HEK293 (cell line): ENCODE measurements around the gene ARMH4.

ENCODE experiments used
- CTCF ChIA-PET: fragments of 350-600 bp; formaldehyde crosslinking; extraction: SDS; loops from one replicate; lab custom pipeline; 2021; ENCODE audit warnings: antibody characterized with exemption; lab: Yijun Ruan, JAX
- POLR2A ChIA-PET: fragments of 300-600 bp; formaldehyde crosslinking; extraction: SDS; loops from one replicate; lab custom pipeline; 2020; ENCODE audit warnings: antibody characterized with exemption, inconsistent platforms; lab: Yijun Ruan, JAX
- H3K27ac ChIP-seq: fragments of 200-500 bp; sonication (Bioruptor generic); 2 replicates; pipeline ENCODE4 v1.5.1; 2014; ENCODE audit warnings: low read depth, low read length, control low read depth, inconsistent platforms; ENCODE audit errors: extremely low read depth
- H3K36me3 ChIP-seq, 2 experiments: fragments of 200-500 bp in 1 of 2; sonication (Bioruptor generic) in 1 of 2; 1 replicate in 1 of 2; 2 replicates in 1 of 2; pipeline ENCODE4 v1.5.1; 2014 to 2017; ENCODE audit warnings: inconsistent platforms in 2 of 2, low read length in 2 of 2; ENCODE audit not compliant: control insufficient read depth in 2 of 2, insufficient read depth in 1 of 2
- H3K4me1 ChIP-seq: fragments of 200-500 bp; sonication (Bioruptor generic); 2 replicates; pipeline ENCODE4 v1.5.1; 2014; ENCODE audit warnings: mild to moderate bottlenecking, low read length, inconsistent platforms; ENCODE audit not compliant: control insufficient read depth, insufficient read depth
- H3K4me3 ChIP-seq: 2 replicates; pipeline ENCODE4 v1.5.1; 2011; ENCODE audit warnings: low read depth, mild to moderate bottlenecking, control low read depth, low read length, moderate library complexity
- H3K9me3 ChIP-seq: fragments of 200-500 bp; sonication (Bioruptor generic); 2 replicates; pipeline ENCODE4 v1.5.1; 2014; ENCODE audit warnings: low read depth, low read length, inconsistent platforms; ENCODE audit not compliant: control insufficient read depth, insufficient read depth
- GLI4 ChIP-seq: fragments of 450-650 bp; formaldehyde crosslinking; IDR thresholded peaks from 2 replicates; pipeline ENCODE4 v1.5.1; 2016; ENCODE audit warnings: missing biosample characterization, missing genetic modification characterization
- KLF9 ChIP-seq: fragments of 450-650 bp; formaldehyde crosslinking; IDR thresholded peaks from 2 replicates; pipeline ENCODE4 v1.5.1; 2016; ENCODE audit warnings: missing biosample characterization, missing genetic modification characterization, low read depth
- OSR2 ChIP-seq: fragments of 450-650 bp; formaldehyde crosslinking; IDR thresholded peaks from 2 replicates; pipeline ENCODE4 v1.5.1; 2016; ENCODE audit warnings: missing biosample characterization, missing genetic modification characterization
- SP7 ChIP-seq: fragments of 450-650 bp; formaldehyde crosslinking; IDR thresholded peaks from 2 replicates; pipeline ENCODE4 v1.5.1; 2016; ENCODE audit warnings: missing biosample characterization, missing genetic modification characterization
- YY2 ChIP-seq: fragments of 450-650 bp; formaldehyde crosslinking; IDR thresholded peaks from 2 replicates; pipeline ENCODE4 v1.5.1; 2016; ENCODE audit warnings: missing biosample characterization, missing genetic modification characterization
- ZNF174 ChIP-seq: fragments of 450-650 bp; formaldehyde crosslinking; IDR thresholded peaks from 2 replicates; pipeline ENCODE4 v1.5.0; 2017; ENCODE audit warnings: missing biosample characterization, mild to moderate bottlenecking, missing genetic modification characterization
- ZNF175 ChIP-seq: fragments of 450-650 bp; formaldehyde crosslinking; IDR thresholded peaks from 2 replicates; pipeline ENCODE4 v1.5.1; 2016; ENCODE audit warnings: missing biosample characterization, missing genetic modification characterization
- ZNF211 ChIP-seq: fragments of 450-650 bp; formaldehyde crosslinking; IDR thresholded peaks from 2 replicates; pipeline ENCODE4 v1.5.1; 2016; ENCODE audit warnings: low read depth, missing biosample characterization, missing genetic modification characterization
- ZNF214 ChIP-seq: fragments of 450-650 bp; formaldehyde crosslinking; IDR thresholded peaks from 2 replicates; pipeline ENCODE4 v1.5.1; 2017; ENCODE audit warnings: missing biosample characterization, mild to moderate bottlenecking, missing genetic modification characterization, borderline replicate concordance
- ZNF302 ChIP-seq: fragments of 450-650 bp; formaldehyde crosslinking; IDR thresholded peaks from 2 replicates; pipeline ENCODE4 v1.5.1; 2016; ENCODE audit warnings: missing biosample characterization, missing genetic modification characterization, low read depth
- ZNF335 ChIP-seq: fragments of 450-650 bp; formaldehyde crosslinking; conservative IDR thresholded peaks from 2 replicates; pipeline ENCODE4 v1.5.1; 2016; ENCODE audit warnings: missing biosample characterization, missing genetic modification characterization
- ZNF521 ChIP-seq: fragments of 450-650 bp; formaldehyde crosslinking; IDR thresholded peaks from 2 replicates; pipeline ENCODE4 v1.5.1; 2017; ENCODE audit warnings: missing biosample characterization, mild to moderate bottlenecking, missing genetic modification characterization
- ZNF549 ChIP-seq: fragments of 450-650 bp; IDR thresholded peaks from 2 replicates; pipeline ENCODE4 v1.5.1; 2018; ENCODE audit warnings: missing biosample characterization, missing genetic modification characterization, mild to moderate bottlenecking, inconsistent platforms, moderate library complexity
- ZNF621 ChIP-seq: fragments of 450-650 bp; formaldehyde crosslinking; IDR thresholded peaks from 2 replicates; pipeline ENCODE4 v1.5.1; 2017; ENCODE audit warnings: missing biosample characterization, missing genetic modification characterization
- ZNF654 ChIP-seq: fragments of 450-650 bp; formaldehyde crosslinking; IDR thresholded peaks from 2 replicates; pipeline ENCODE4 v1.5.1; 2016; ENCODE audit warnings: low read depth, missing biosample characterization, missing genetic modification characterization
- ZNF701 ChIP-seq: fragments of 450-650 bp; formaldehyde crosslinking; IDR thresholded peaks from 2 replicates; pipeline ENCODE4 v1.5.1; 2016; ENCODE audit warnings: missing biosample characterization, missing genetic modification characterization
- ZNF76 ChIP-seq: fragments of 450-650 bp; formaldehyde crosslinking; IDR thresholded peaks from 2 replicates; pipeline ENCODE4; 2016; ENCODE audit warnings: low read depth, missing biosample characterization, missing genetic modification characterization, borderline replicate concordance
- ZNF768 ChIP-seq: fragments of 450-650 bp; formaldehyde crosslinking; IDR thresholded peaks from 2 replicates; pipeline ENCODE4 v1.5.1; 2018; ENCODE audit warnings: missing biosample characterization, mild to moderate bottlenecking, missing genetic modification characterization
- ZNF792 ChIP-seq: fragments of 450-650 bp; formaldehyde crosslinking; IDR thresholded peaks from 2 replicates; pipeline ENCODE4 v1.5.1; 2016; ENCODE audit warnings: missing biosample characterization, missing genetic modification characterization
- ZNF843 ChIP-seq: fragments of 450-650 bp; formaldehyde crosslinking; IDR thresholded peaks from 2 replicates; pipeline ENCODE4 v1.5.1; 2016; ENCODE audit warnings: missing biosample characterization, missing genetic modification characterization
- TF ChIP-seq, protein P1 (sequence below): fragments of 450-650 bp; formaldehyde crosslinking; IDR thresholded peaks from 2 replicates; pipeline ENCODE4 v1.5.0; 2017; ENCODE audit warnings: missing biosample characterization, missing genetic modification characterization, borderline replicate concordance
- TF ChIP-seq, protein P2 (sequence below): fragments of 450-650 bp; formaldehyde crosslinking; IDR thresholded peaks from 2 replicates; pipeline ENCODE4 v1.5.1; 2016; ENCODE audit warnings: missing biosample characterization, missing genetic modification characterization
- TF ChIP-seq, protein P3 (sequence below): fragments of 450-650 bp; formaldehyde crosslinking; IDR thresholded peaks from 2 replicates; pipeline ENCODE4 v1.5.1; 2016; ENCODE audit warnings: missing biosample characterization, missing genetic modification characterization
- TF ChIP-seq, protein P4 (sequence below): fragments of 450-650 bp; formaldehyde crosslinking; IDR thresholded peaks from 2 replicates; pipeline ENCODE4 v1.5.1; 2016; ENCODE audit warnings: missing biosample characterization, missing genetic modification characterization
- TF ChIP-seq, protein P5 (sequence below): fragments of 450-650 bp; formaldehyde crosslinking; IDR thresholded peaks from 2 replicates; pipeline ENCODE4 v1.5.1; 2016; ENCODE audit warnings: missing biosample characterization, missing genetic modification characterization
- TF ChIP-seq, protein P6 (sequence below): fragments of 450-650 bp; formaldehyde crosslinking; optimal IDR thresholded peaks from 2 replicates; pipeline ENCODE3; 2016; ENCODE audit warnings: missing biosample characterization, mild to moderate bottlenecking, missing genetic modification characterization

ARMH4 gene

DNA sequence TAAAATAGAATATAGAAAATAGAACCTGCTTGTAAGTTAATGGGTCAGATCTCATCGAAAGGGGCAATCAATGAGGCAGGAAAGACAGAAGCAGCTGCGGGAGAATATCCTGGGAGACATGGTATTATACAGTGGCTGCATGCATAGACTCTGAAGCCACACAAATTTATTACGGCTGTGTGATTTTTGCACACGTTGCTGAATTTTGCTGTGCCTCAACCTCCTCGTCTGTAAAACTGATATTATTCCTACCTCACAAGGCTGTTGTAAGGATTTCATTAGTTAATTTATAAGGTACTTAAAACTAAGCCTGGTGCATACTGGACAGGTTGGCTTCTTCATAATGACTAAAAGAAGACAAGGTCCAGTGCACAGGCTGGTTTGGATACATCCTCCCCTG, 52.3 kb downstream of the ARMH4 start (continued):
- TF ChIP-seq, protein P1, sequence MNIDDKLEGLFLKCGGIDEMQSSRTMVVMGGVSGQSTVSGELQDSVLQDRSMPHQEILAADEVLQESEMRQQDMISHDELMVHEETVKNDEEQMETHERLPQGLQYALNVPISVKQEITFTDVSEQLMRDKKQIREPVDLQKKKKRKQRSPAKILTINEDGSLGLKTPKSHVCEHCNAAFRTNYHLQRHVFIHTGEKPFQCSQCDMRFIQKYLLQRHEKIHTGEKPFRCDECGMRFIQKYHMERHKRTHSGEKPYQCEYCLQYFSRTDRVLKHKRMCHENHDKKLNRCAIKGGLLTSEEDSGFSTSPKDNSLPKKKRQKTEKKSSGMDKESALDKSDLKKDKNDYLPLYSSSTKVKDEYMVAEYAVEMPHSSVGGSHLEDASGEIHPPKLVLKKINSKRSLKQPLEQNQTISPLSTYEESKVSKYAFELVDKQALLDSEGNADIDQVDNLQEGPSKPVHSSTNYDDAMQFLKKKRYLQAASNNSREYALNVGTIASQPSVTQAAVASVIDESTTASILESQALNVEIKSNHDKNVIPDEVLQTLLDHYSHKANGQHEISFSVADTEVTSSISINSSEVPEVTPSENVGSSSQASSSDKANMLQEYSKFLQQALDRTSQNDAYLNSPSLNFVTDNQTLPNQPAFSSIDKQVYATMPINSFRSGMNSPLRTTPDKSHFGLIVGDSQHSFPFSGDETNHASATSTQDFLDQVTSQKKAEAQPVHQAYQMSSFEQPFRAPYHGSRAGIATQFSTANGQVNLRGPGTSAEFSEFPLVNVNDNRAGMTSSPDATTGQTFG (tag by site-specific recombination): no peak
- no peak for TF ChIP-seq ZNF549 (tag by site-specific recombination)
- TF ChIP-seq OSR2: no peak
- no peak for TF ChIP-seq ZNF792
- no peak for TF ChIP-seq SP7
- TF ChIP-seq, protein P2, sequence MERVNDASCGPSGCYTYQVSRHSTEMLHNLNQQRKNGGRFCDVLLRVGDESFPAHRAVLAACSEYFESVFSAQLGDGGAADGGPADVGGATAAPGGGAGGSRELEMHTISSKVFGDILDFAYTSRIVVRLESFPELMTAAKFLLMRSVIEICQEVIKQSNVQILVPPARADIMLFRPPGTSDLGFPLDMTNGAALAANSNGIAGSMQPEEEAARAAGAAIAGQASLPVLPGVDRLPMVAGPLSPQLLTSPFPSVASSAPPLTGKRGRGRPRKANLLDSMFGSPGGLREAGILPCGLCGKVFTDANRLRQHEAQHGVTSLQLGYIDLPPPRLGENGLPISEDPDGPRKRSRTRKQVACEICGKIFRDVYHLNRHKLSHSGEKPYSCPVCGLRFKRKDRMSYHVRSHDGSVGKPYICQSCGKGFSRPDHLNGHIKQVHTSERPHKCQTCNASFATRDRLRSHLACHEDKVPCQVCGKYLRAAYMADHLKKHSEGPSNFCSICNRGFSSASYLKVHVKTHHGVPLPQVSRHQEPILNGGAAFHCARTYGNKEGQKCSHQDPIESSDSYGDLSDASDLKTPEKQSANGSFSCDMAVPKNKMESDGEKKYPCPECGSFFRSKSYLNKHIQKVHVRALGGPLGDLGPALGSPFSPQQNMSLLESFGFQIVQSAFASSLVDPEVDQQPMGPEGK (tag by site-specific recombination): no peak
- TF ChIP-seq ZNF76 (tag by site-specific recombination): no peak
- no peak for TF ChIP-seq ZNF211 (tag by site-specific recombination)

DNA sequence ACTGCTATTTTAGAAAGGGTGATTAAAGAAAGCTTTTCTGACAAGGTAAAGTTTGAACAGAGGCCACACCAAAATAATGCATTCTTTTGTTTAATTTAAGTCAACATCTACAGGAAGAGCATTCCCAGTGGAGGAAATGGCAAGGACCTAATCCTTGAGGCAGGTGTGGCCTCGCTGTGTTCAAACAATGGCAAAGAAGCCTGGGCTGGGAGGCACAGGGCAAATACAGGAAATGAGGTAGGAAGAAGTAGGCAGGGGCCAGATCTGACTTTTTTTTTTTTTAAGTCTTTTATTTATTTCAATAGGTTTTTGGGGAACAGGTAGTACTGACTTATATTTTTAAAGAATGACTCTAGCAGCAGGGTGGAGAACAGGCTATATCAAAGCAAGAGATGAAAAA, 53.5 kb downstream of the ARMH4 start:
- Histone ChIP-seq H3K36me3 (no peaks in the 10 kb centered on the region), H3K27ac (no peak overlapping the region), H3K4me1 (peaks cover 2% of the 10 kb centered on the region; the same call in 1 of the 2 replicates), H3K9me3 (no peaks in the 10 kb centered on the region), H3K4me3 (no peak overlapping the region)
- CTCF ChIA-PET: no interaction called here
- TF ChIP-seq ZNF214 (tag by site-specific recombination) (no peak), ZNF621 (no peak), YY2 (tag by site-specific recombination) (no peak), GLI4 (tag by site-specific recombination) (no peak), ZNF768 (tag by site-specific recombination) (no peak), ZNF175 (tag by site-specific recombination) (no peak), ZNF174 (tag by site-specific recombination) (no peak), ZNF549 (tag by site-specific recombination) (no peak), ZNF654 (tag by site-specific recombination) (no peak), ZNF521 (tag by site-specific recombination) (no peak), ZNF701 (tag by site-specific recombination) (no peak), ZNF335 (tag by site-specific recombination) (no peak), ZNF302 (no peak), KLF9 (tag by site-specific recombination) (no peak), ZNF843 (tag by site-specific recombination) (no peak)
- TF ChIP-seq, protein P3, sequence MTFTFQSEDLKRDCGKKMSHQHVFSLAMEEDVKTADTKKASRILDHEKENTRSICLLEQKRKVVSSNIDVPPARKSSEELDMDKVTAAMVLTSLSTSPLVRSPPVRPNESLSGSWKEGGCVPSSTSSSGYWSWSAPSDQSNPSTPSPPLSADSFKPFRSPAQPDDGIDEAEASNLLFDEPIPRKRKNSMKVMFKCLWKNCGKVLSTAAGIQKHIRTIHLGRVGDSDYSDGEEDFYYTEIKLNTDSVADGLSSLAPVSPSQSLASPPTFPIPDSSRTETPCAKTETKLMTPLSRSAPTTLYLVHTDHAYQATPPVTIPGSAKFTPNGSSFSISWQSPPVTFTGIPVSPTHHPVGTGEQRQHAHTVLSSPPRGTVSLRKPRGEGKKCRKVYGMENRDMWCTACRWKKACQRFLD (tag by site-specific recombination): no peak
- TF ChIP-seq, protein P4, sequence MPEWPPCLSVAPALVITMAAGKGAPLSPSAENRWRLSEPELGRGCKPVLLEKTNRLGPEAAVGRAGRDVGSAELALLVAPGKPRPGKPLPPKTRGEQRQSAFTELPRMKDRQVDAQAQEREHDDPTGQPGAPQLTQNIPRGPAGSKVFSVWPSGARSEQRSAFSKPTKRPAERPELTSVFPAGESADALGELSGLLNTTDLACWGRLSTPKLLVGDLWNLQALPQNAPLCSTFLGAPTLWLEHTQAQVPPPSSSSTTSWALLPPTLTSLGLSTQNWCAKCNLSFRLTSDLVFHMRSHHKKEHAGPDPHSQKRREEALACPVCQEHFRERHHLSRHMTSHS (tag by site-specific recombination): no peak
- TF ChIP-seq, protein P5, sequence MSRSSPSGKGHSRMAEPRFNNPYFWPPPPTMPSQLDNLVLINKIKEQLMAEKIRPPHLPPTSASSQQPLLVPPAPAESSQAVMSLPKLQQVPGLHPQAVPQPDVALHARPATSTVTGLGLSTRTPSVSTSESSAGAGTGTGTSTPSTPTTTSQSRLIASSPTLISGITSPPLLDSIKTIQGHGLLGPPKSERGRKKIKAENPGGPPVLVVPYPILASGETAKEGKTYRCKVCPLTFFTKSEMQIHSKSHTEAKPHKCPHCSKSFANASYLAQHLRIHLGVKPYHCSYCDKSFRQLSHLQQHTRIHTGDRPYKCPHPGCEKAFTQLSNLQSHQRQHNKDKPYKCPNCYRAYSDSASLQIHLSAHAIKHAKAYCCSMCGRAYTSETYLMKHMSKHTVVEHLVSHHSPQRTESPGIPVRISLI (tag by site-specific recombination): no peak
- TF ChIP-seq, protein P6, sequence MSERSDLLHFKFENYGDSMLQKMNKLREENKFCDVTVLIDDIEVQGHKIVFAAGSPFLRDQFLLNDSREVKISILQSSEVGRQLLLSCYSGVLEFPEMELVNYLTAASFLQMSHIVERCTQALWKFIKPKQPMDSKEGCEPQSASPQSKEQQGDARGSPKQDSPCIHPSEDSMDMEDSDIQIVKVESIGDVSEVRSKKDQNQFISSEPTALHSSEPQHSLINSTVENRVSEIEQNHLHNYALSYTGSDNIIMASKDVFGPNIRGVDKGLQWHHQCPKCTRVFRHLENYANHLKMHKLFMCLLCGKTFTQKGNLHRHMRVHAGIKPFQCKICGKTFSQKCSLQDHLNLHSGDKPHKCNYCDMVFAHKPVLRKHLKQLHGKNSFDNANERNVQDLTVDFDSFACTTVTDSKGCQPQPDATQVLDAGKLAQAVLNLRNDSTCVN (tag by site-specific recombination): no peak
- POLR2A ChIA-PET: no interaction called here
